Inferior parietal cortex (tissue), 1 donor: ENCODE results near the gene UTS2R.

ENCODE experiments used
- DNase-seq: peaks from one replicate; pipeline ENCODE4 v3.0.0-alpha.2; 2016; ENCODE audit errors: extremely low spot score

Gene UTS2R

DNA sequence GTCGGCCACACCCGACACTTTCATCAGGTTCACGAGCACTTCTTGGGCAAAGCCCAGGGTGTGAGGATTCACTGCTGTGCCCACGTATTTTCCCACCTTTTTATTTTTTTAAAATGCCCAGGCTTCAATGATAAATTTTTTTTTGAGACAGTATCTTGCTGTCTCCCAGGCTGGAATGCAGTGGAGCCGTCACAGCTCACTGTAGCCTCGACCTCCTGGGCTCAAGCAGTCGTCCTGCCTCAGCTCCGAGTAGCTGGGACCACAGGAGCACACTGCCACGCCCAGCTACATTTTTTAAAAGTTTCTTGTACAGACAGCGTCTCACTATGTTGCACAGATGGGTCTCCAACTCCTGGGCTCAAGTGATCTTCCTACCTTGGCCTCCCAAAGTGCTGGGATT is 17.8 kb downstream of the UTS2R start:
- DNase-seq = no peak

DNA sequence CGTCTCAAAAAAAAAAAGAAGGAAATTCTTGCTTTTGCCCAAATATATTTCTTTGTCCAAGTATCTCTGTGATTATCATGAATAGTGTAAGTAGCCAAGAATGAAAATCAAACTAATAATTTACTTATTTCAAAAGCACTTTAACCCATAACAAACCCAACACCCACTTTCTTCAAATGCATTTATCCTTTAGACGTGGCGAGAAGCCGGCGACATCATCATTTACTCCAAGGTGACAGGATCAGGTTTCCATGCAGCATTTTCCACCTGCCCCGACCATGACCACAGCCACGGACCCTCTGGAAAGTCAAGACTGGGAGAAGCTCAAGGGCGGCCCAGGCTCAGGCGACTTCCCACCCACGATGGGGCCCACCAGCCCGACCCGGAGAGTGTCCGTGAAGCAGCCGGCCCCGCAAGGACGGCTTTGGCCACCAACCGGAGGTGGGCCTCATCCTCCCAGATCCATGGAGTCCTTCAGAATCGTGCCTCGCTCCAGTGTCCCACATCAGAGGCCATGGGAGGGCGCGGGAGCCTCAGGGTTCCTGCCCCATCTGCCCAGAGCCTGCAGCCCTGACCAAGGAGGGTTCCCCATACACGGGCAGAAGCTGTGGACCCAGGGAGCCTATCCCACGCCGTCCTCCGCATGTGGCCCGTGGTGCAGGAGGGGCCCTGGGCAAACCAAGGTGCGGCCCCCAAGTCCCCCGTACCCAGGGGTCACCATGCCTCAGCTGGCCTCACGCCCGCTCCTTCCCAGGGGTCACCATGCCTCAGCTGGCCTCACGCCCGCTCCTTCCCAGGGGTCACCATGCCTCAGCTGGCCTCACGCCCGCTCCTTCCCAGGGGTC is 18.7 kb downstream of the UTS2R start:
- DNase-seq = no peak

DNA sequence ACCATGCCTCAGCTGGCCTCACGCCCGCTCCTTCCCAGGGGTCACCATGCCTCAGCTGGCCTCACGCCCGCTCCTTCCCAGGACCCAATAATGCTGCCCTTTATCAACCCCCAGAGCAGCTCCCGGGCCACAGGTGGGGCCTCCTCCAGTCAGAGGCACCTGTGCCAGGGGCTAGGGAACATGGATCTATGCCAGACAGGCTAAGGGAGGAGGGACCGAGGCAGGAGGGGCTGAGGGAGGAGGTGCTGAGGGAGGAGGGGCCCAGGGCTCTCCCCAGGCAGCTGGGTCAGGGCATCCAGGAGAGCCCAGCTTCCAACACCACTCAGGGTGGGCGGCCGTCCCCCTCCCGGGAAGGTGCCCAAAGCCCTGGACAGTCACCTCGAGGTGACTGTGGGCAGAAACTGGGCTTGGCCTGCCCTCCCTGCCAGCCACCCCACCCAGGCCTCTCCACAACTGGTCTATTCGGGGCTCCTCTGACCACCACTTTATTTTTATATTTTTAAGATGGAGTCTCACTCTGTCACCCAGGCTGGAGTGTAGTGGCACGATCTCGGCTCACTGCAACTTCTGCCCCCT is 19.4 kb downstream of the UTS2R start:
- no peak for DNase-seq

DNA sequence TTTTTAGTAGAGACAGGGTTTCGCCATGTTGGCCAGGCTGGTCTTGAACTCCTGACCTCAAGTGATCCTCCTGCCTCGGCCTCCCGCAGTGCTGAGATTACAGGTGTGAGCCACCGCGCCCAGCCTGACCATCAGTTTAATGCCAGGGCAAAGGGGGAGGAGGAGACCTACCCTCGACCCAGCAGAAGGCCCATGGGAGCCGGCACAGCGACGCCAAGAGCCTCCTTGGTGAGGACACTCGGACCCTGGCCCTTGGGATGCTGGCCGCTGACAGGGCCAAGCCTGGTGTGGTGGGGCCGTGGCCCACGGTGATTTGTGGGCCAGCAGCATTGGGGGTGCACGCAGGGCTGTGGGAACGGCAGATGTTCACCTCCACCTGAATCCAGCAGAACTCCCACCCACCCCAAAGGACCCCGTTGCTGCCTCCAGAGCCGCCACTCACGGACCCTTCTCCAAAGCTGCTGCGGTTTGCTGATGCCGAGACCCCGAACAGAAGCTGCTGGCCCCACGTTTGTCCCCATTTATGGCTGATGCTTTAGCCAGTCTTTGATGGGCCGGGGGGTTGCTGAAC is 20.0 kb downstream of the UTS2R start:
- DNase-seq = no peak

DNA sequence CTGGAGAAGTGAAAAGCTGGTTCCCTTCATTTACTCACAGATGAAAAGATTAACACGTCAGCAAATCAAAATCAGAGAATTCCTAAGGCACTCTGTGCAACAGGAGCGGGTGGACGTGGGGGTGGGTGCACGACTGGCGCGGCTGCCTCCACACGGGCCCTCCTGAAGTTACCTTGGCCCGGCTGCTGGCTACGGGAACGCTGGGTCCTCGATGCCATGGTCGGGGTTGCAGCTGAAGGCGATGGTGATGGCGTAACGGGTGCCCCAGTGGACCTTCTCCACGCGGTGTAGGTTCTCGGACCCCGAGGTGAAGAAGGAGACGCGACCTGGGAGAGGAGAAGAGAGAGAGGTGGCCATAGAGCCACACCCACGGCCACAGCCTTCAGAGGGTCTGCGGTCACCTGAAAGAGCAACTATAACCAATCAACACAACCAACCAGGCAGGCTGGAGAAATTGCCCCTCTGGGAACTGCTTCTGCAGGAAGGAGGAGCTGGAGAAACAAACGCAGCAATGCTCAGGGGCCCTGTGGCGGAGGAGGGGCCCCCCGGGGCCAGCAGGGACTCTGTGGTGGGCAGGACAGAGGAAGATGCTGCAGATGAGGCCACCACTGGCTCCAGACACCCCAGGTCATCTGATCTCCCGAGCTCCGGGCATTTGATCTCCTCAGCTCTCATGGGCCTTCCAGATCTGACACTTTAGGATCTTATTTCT is 20.8 kb downstream of the UTS2R start:
- DNase-seq = no peak

GRCh38 chr17:82392941-82393340 is 21.4 kb downstream of the UTS2R start:
- no peak for DNase-seq

GRCh38 chr17:82394278-82394677 is 22.7 kb downstream of the UTS2R start:
- no peak for DNase-seq

GRCh38 chr17:82396601-82397435 is 25.3 kb downstream of the UTS2R start:
- DNase-seq = no peak

DNA sequence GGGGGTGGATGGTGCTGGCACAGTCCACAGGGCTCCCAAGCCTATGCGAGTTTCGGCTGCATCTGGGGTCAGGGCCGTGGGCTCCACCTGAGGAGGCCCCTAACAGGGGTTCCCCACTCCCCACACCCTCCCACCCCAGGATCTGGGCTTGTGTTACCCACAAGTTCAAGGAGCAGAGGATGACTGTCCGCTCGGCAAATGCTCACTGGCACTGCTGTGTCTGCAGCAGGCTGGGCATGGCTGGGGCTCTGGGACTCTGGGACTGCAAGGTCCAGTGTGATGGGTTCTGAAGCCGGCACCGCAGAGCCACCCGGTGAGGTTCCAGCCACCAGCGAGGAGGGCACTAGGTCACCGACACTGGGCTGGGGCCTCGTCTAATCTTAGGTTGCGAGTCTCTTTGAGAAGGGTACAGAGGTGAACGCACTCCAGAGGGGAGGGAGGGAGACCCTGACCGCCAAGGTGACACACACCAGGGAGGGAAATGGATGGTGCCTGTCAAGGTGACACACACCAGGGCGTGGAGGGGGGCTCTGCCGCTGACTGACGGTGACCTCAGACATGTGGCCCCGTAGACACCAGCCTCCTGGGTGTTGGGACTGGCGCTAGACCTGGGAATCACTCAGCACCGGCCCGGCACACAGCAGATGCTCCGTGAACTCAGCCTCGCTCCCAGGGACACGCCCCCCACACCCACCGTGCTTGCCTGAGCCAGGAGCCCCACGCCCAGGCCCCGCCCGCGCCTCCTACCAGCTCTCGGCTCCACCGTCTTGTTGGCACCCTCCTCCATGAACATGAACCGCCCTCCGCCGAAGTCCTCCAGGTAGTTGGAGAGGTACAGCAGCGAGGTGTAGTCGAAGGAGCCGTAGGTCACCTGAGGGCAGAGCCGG is 26.1 kb downstream of the UTS2R start:
- DNase-seq = no peak

DNA sequence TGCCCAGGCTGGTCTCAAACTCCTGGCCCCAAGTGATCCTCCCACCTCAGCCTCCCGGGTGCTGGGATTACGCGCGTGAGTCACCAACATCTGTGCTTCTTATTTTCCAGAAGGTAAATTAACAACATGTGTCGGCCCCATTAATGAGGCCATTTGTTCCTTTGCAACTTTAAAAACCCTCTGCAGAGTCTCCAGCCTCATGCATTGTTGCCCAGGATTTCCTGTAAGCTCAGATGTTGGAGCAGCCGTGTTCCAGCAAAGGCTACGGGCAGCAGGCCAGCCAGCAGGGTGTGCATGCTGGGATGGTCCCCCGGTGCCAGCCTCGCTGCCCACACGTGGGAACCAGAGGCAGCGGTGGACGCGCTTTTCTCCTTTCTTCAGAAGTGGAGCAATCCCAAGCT is 27.5 kb downstream of the UTS2R start:
- peak; percentile 39 for DNase-seq

GRCh38 chr17:82399601-82400101 is 28.1 kb downstream of the UTS2R start:
- DNase-seq = no peak

DNA sequence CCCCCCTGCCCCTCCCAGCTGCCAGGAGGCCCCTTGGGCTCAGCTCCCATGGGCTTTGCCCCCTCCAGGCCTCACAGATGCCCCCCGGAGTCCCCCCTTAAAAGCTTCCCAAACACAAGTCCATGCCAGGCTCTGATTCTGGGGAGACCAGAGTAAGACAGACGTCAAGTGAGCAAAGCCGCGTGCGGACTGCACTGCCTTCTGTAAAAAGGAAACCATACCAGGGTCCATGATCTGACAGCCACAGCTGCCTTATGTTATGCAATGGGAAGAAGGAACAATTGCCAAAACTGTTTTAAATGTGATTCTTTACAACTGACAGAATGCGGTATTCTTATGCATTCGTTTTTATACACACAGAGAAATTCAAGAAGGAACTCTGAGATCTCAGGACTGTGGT is 28.6 kb downstream of the UTS2R start:
- DNase-seq = no peak

- DNase-seq = no peak
Observed at GRCh38 chr17:82400830-82401229, 29.3 kb downstream of the UTS2R start.

DNA sequence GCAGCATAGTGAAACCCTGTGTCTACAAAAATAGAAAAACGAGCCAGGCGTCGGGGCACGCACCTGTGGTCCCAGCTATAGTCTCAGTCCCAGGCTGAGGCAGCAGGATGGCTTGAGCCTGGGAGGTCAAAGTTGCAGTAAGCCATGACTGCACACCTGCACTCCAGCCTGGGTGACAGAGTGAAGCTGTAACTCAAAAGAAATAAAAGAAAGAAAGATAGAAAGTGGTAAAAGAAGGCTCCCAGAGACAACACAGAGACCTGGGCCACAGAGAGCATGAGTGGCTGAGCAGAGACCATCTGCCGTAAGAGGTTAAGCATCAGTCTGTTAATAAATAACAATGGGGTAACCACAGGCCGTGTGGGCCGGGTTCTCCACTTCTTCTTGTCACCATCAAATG is 31.3 kb downstream of the UTS2R start:
- no peak for DNase-seq

DNA sequence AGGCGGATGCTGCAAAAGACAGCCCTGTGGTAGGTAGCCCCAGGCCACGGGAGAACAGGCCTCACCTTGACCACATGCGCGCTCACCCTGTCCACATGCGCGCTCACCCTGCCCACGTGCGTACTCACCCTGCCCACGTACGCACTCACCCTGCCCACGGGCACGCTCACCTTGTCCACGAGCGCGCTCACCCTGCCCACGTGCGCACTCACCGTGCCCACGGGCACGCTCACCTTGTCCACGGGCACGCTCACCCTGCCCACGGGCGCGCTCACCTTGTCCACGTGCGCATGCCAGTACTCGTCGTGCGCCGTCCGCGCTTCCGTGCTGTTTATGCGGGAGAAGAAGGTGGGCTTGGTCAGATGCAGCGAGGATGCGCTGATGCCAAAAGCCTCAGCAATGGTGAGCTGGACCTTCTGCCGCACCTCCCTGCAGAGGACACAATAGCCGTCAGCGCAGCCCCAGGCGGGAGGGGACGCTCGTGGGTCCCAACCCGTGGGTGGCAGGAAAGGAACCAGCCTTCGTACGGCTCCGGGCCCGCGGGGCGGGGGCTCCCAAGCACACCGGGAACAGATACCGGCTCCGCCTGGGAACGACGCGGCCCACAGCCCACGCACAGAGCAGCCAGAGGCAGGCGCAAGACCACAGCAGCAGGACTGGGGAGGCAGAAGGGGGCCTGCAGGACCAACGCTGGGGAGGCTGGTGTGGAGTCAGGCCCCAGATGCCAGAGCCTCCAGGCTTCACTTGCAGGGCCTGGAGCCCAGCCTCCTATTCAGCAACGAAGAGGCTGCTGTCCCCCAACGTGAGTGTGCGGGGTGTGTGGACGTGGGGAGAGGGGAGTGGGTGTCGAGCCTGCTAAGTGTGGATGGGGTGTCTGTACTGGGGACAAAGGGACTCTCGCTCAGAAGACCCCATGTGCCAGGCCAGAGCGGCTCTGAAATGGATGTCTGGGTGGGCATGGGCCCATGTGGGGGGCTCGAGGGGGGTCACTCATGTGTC is 32.4 kb downstream of the UTS2R start:
- DNase-seq = no peak

DNA sequence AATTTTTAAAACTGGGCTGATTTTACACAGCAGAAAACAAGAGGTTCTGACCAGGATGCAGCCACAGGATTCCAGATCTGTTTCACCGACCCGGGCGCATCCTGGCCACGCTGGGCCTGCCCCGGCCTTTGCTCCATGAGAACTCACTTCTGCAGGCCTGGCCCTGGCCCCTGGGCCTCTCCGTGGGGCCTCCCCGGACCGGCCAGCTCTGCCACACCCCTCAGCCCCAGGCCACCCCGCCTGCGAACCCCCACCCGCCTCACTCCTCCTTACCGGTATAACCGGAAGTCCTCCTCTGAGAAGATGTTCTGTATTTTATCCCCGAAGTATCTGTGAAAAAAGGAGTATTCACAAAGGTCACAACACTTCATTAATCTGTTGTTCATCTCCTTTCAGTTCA is 33.5 kb downstream of the UTS2R start:
- DNase-seq = no peak

- DNase-seq = no peak
Observed at GRCh38 chr17:82406131-82406671, 34.6 kb downstream of the UTS2R start.

DNA sequence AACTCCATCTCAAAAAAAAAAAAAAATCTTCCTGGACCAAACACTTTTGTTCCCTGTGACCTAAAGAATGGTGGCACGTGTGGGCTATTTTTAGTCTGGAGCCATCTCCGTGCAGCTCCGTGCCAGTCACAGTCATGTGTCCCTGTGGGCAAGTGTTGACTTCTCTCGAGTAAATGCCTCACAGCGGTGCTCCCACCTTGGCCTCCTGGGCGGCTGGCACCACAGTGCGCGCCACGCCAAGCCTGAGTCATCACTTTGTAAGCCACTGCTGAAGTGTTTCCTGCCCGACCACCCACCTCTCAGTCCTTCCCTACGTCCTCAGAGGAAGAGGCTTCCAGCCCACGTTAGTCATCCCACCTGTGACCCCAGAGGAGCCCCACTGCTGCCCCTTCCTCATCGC is 35.7 kb downstream of the UTS2R start:
- DNase-seq = no peak
